GM23248 (cell line): ENCODE data around the gene MOB1A.

Experiments
- EZH2 ChIP-seq: fragments of 200-600 bp; sonication (generic); IDR thresholded peaks from 2 replicates; pipeline ENCODE4 v1.6.1; 2018; ENCODE audit warnings: antibody characterized with exemption, mild to moderate bottlenecking; ENCODE audit not compliant: insufficient read depth, poor library complexity, severe bottlenecking
- EZH2phosphoT487 ChIP-seq: fragments of 200-600 bp; sonication (generic); IDR thresholded peaks from 2 replicates; pipeline ENCODE4 v1.6.1; 2018; ENCODE audit warnings: antibody characterized with exemption, moderate library complexity, mild to moderate bottlenecking, low read depth; ENCODE audit not compliant: insufficient read depth

DNA sequence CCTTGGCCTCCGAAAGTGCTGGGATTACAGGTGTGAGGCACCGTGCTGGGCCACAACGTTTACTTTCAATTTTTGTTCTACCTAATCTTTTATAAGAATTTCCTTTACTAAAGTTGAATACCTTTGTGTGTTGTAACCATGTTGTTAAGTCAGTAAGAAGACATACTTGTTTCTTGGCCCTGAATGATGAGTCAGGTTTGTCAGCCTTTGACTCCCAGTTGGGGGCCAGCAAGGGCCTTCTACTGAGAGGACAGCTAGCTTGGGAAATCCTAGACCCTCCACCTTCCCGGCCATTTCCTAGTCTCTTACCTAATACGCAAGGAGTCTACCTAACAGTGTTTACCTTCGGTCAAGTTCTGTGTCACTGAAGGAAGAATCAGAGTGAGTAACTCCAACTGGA is 42.4 kb upstream of the MOB1A start:
- TF ChIP-seq EZH2phosphoT487 (no peak), EZH2 (no peak)
